Activated CD8-positive, alpha-beta memory T cell treated with anti-CD3 and anti-CD28 coated beads, Interleukin-2, amount 50 U/mL, for 48 hours (primary cell): ENCODE data around the gene STK17B.

Source experiments
- DNase-seq: peaks from one replicate; pipeline ENCODE4 v3.0.0-alpha.2; 2020

The STK17B gene

GRCh38 chr2:196183528-196184231 lies 12.3 kb upstream of the STK17B start:
- DNase-seq, result no peak

GRCh38 chr2:196183172-196183473 lies 11.7 kb upstream of the STK17B start:
- DNase-seq, result no peak

- no peak for DNase-seq
Observed at GRCh38 chr2:196182439-196183171, 11.2 kb upstream of the STK17B start.

- no peak for DNase-seq
Observed at GRCh38 chr2:196181484-196181883, 10.1 kb upstream of the STK17B start.

GRCh38 chr2:196177124-196177523 lies 5.7 kb upstream of the STK17B start:
- no peak for DNase-seq

- DNase-seq, result peak; percentile 84
Observed at GRCh38 chr2:196176142-196176738, 4.9 kb upstream of the STK17B start.

- DNase-seq, result no peak
Observed at GRCh38 chr2:196174404-196174803, 3.0 kb upstream of the STK17B start.

- no peak for DNase-seq
Observed at GRCh38 chr2:196173505-196173904, 2.1 kb upstream of the STK17B start.

- no peak for DNase-seq
Observed at GRCh38 chr2:196172951-196173350, 1.6 kb upstream of the STK17B start.

- DNase-seq, result no peak
Observed at GRCh38 chr2:196171946-196172345, 568 bp upstream of the STK17B start.

GRCh38 chr2:196170606-196171247 lies 651 bp downstream of the STK17B start:
- DNase-seq, result no peak

GRCh38 chr2:196170213-196170605 lies 1.2 kb downstream of the STK17B start:
- DNase-seq, result no peak

- DNase-seq, result no peak
Observed at GRCh38 chr2:196169516-196169915, 1.9 kb downstream of the STK17B start.

- DNase-seq, result no peak
Observed at GRCh38 chr2:196168181-196168580, 3.2 kb downstream of the STK17B start.

GRCh38 chr2:196167666-196168065 lies 3.7 kb downstream of the STK17B start:
- no peak for DNase-seq

GRCh38 chr2:196166876-196167275 lies 4.5 kb downstream of the STK17B start:
- DNase-seq, result no peak

- DNase-seq, result no peak
Observed at GRCh38 chr2:196165016-196165415, 6.4 kb downstream of the STK17B start.

GRCh38 chr2:196163285-196163684 lies 8.1 kb downstream of the STK17B start:
- no peak for DNase-seq

- DNase-seq, result no peak
Observed at GRCh38 chr2:196162586-196163175, 8.7 kb downstream of the STK17B start.

GRCh38 chr2:196160946-196161345 lies 10.4 kb downstream of the STK17B start:
- no peak for DNase-seq

GRCh38 chr2:196160101-196160500 lies 11.3 kb downstream of the STK17B start:
- DNase-seq, result no peak

- no peak for DNase-seq
Observed at GRCh38 chr2:196159221-196159892, 12.0 kb downstream of the STK17B start.

- DNase-seq, result no peak
Observed at GRCh38 chr2:196155575-196155974, 15.8 kb downstream of the STK17B start.
